HG03060 (cell line): ENCODE results near the gene DOCK4.
"Not testable (repeated sequence)": the region's sequence is repeated elsewhere in the genome, so short reads cannot be mapped to it uniquely, and the experiment has no call there.

Experiments
- ATAC-seq: cut with Tn5 transposase; IDR thresholded peaks from one replicate; pipeline ENCODE4 v1.9.1; 2021; ENCODE audit warnings: low read depth, moderate number of reproducible peaks; ENCODE audit not compliant: unreplicated experiment

DOCK4 gene

DNA sequence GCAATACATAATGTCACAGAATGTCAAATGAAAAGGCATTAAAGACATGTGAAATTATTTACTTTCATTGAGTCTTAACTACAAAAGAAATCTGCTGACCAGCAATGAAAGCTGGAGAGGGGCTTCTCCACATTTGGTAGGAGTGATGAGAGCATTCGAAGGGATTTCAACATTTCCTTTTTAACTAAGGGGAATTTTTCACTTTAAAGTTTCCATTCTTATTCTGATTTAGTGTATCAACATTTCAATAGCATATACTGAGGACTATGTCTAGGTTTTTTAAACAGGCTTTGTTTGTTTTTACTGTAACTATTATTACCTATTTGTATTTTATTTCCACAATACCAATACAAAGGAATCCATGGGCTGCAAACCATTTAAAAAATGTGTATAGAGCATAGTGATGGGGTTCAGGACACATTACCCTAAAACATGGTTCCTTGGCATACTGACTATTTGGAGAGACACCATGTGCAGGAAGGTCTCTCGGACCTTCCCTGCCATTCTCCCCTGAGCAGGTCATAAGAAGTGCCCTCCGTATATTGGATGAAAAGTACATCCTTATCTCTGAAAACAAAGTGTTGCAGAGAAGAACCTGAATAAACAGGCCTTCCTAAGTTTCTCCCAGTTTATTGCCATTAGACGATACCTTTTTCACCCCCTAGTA is 278.7 kb downstream of the DOCK4 start:
- ATAC-seq: no peak

DNA sequence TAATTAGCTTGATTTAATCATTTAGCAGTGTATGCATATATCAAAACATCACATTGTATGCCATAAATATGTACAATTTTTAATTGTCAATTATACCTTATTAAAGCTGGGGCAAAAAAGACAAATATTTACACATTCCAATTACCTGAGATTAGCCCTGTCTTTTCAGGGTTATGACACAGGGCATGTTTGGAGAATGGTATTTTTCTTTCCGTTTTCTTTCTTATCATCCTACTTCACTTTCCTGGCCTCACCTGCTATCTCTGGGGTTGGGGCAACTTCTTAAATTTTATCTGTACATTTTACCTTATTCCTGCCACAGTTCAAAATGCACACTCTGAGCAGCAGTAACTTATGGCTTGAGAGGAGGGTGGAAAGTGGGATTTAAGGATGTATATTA is 285.9 kb downstream of the DOCK4 start:
- ATAC-seq: no peak

DNA sequence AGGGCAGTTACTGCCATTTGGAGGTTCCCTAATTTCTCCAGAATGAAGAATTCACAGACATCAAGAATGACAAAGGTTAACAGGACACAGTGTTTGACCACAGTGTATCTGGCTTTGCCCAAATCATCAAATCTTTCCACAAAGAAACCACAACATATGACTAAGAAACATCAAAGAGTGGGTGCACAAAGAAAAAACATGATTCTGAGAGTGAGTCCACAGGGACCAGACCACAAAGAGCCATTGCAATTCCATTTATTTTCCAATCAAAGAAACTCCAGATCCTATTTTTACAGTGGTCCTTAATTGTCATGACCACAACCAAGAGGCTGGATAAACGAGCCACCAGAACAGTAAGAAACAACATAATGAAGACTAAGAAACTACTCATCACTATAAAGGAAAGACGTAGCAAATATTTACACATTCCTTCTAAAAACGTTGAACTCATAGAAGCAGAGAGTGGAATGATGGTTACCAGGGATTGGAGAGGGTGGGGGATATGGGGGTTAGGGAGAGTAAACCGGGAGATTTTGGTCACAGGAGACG is 286.5 kb downstream of the DOCK4 start:
- no peak for ATAC-seq

DNA sequence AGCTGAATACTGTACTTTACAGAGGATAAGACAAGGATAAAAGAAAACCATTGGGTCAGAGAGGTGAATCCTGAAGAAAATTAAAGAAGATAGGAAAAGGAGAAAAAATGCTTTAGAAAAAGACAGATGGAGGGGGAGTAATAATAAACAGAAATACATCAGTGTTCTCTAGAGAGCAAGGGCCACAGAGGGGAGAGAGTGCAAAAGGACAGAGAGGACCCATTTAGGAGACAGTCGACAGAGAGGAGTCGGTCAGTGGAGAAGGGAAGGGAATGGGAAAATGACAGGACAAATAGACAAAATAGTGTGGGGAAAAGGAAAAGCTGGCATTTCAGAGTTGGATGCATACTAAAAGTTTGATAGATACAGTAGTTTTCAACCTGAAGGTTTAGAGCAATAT is 287.0 kb downstream of the DOCK4 start:
- no peak for ATAC-seq

DNA sequence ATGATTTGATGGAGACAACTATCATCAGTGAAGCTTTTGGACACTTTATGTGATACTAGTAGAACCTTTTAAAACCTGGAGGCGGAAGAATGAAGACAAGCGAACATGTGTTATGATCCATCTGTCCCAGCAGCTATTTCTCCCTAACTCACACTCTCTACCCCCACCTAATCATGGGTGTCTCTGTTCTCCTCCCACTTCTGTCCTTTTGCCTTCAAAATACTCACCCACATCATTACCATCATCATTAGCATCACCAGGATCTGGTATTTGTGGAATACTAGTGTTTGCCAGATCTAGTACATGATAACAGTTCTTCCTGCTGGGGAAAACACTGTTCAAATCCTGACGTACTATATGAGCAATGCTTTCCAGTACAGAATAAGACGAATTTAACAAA is 287.7 kb downstream of the DOCK4 start:
- no peak for ATAC-seq

DNA sequence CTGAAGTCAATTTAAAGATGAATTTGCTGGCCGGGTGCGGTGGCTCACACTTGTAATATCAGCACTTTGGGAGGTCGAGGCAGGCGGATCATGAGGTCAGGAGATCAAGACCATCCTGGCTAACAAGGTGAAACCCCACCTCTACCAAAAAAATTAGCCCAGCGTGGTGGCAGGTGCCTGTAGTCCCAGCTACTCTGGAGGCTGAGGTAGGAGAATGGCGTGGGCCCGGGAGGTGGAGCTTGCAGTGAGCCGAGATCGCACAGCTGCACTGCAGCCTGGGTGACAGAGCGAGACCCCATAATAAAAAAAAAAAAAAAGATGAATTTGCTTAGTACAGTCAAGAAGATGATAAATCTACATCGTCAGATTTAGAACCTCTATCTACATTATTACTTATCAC is 288.8 kb downstream of the DOCK4 start:
- ATAC-seq: not testable (repeated sequence)

DNA sequence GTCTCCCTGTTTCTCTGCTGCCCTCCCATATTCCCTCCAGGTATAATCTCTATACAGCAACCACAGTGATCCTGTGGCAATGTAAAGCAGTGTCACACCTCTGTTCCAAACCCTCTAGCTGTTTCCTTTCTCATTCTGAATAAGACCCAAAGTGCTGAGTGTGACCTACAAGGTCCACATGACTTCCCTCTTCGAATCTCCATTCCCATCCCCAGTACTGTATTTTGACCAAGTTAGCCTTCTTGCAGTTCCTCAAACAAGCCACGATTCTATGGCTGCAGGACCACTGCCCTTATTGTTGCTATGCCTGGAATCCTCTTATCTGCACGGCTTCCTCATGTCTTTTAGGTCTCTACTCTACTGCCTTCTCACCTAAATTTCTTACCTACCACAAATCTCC is 291.9 kb downstream of the DOCK4 start:
- ATAC-seq: no peak

DNA sequence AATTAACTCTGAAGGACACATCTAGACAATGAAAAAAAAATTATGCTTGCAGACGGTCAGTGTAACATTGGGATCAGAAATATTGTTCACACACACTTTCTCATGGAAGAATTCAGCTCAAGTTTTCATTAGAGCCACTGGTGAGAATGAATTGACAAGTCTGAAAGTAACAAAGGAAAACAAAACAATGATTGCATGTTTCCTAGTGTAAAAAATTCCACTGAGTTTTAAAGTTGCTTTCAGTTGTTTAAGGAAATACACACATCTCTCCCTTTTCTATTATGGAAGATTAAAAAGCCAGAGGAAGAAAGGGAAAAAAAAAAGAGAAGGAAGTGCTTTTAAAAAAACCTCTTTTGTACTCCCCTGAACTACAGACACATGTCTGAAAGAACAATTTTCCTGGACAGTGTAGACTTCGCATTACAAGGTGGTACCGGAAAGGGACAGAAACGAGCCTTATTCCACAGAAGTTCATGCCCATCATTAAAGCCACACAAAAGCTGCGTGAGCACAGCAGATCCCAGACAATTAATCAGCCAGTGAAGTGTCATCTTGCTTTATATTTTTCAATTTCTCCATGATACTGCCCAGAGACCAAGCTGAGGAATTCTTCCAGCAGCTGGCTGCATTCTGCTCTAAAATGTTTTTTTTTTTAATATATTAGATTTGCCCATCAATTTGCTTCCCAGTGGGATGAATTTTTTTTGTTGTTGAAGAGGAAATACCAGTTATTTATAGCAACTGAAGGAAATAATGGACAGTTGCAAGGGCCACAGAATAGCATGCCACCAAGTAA is 294.8 kb downstream of the DOCK4 start:
- ATAC-seq: no peak

DNA sequence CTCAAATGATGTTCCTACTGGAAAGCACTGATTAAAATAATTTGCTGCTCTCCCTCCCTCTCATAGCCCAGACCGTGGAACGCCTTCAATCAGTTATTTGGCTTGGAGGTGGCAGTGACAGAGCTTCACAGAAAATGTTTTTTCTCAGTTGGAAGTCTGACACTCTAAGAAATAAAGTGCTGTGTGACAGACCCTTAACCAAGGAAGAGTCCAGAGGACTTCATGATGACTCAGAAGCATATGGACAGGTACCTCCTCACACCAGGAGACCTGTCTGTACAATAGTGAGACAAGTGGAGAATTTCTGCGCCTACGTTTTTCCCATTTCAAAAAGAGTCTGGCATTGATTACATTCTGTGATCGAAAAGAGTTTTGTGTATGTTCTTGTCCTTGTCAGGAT is 295.5 kb downstream of the DOCK4 start:
- ATAC-seq: no peak

DNA sequence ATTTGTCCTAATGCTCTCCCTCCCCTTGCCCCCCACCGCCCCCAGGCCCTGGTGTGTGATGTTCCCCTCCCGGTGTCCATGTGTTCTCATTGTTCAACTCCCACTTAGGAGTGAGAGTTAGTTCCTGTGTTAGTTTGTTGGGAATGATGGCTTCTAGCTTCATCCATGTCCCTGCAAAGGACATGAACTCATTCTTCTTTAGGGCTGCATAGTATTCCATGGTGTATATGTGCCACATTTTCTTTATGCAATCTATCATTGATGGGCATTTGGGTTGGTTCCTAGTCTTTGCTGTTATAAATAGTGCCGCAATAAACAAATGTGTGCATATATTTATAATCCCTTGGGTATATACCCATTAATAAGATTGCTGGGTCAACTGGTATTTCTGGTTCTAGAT is 297.5 kb downstream of the DOCK4 start:
- not testable (repeated sequence) for ATAC-seq

DNA sequence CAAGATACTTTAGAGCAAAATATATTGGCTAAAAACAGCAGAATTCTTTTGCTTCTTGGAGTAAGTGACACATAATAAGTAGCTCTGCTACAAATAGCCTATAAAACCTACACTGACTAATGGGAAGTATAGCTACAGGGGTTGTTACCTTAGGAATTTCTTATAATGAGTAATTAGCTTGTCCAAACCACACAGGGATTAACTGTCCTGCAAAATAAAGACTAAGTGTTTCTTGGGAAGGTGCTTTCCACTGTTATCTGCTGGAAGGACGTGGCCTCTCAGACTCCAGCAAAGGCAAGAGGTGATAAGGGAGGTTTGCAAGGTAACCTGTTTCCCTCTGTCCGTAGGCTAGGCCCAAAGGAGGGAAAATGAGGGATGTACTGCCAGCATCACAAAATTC is 302.4 kb downstream of the DOCK4 start:
- ATAC-seq: no peak

DNA sequence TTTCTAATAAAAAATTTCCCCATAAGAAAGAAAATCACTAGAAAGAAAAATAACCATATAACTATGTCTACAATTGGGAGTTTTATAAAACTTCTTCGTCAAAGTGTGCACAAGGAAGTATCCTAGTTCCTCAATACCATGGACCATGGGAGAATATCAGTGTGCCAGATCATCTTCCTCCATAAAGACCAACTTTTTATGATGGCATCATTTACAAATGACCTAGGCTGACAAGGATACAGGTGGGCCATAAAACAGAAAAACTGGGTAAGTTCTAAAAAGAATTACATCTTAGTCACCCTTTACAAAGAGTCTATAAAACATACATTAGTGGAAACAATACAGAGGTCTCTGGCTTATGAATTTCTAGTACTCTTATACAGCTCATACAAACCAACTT is 303.2 kb downstream of the DOCK4 start:
- no peak for ATAC-seq

DNA sequence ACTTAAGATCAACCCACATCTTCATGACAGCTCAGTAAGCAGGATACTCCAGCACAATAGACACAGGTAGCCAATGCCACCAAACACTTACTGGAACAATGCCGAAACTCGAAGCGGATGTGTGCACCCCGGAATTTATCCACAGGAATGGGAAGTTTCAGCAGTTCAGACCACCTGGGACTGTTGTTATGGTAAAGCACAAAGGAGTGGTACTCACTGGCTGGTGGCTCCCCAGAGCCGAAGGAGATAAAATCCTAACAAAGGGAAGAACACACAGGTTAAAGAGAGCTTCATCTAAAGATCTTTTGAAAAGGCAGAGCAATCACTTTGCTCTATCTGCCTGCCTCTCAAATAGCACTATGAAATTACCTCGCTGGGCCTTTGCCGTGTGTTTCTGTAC is 305.9 kb downstream of the DOCK4 start:
- ATAC-seq: no peak

DNA sequence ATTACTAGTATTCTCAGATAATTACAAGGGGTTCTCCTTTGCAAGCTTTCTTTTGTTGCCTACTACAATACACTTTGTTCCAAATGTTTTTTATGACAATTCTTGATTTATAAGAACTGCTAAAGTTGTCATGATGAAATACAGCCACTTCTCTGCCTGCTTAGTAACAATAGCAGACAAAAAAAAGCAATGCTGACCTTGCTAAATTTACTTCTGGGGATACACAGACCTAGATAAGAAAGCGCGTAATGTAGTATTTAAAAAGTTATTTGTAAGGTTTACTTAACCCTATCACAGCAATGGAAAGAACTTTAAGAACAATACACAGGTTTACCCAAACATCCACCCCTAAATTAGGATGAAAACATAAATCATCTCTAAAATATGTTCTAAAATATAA is 311.1 kb downstream of the DOCK4 start:
- no peak for ATAC-seq

DNA sequence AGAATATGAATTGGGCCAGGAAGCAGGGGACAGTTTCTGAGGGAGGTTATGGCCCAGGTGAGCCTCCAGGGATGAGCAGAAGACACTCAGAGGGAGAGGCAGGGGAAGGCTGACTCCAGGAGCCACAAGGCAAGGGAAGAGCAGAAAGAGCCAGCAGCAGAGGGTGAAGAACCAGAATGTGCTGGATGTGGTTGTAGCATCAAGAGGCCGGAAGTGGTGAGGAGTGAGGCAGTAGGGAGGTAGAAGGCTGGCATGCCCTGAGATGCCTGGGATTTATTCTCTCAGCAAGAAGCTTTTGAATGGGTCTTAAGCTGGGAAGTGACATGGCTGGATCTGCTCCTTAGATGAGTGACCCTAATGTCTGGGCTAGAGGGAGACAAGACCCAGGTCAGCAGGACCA is 311.7 kb downstream of the DOCK4 start:
- no peak for ATAC-seq

DNA sequence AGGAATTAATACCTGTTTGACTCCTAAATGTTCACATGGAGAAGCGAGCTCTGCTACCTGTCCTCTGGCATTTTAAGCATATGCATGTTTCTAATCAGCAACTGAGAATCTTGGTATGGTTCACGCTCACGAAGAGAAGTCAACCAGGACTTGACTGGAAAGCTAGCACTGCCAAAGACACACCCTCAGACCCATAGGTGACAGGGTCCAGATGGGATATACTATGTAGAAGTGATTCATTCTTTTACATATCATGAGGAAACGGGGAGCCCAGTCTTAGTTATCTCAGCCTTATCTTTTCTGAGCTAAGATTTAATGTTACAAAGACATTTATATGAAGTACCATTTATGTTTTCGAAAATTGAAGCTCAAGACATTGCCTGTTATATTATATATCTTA is 313.0 kb downstream of the DOCK4 start:
- ATAC-seq: no peak

DNA sequence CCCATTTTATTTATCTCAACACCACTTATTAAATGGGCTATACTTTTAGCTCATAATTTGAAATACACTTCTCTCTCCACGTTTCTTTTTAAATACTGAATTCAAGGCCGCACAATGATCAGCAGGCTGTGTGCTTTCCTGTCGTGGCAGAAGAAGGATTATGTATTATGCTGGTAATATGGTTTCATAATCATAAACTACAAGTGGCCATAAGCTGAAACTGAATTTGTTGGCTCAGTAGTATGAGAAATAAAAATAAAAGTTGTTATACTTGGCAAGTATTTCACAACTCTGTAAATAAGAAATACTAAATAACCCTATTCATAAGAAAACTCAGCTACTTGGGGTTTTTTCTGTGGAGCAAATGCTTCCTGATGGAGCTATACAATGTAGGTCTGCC is 313.6 kb downstream of the DOCK4 start:
- no peak for ATAC-seq

DNA sequence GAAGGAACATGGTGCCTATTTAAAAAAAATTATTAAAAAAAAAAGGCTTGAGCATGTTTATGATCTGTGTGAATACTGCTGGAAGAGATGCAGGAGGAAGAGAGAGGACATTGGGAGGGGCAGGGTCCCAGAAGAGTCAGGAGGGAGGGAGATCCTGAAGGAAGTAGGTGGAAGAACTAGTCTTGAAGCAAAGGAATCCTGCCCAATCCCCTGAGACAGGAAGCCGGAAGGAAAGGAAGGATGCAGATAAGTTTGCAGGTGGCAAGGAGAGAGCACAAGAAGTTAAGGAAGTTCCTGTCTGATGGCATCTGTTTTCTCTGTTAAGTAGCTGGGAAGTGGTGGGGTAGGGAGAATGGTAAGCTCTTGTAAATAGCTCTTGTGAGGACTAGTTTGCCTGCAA is 318.5 kb downstream of the DOCK4 start:
- ATAC-seq: no peak

DNA sequence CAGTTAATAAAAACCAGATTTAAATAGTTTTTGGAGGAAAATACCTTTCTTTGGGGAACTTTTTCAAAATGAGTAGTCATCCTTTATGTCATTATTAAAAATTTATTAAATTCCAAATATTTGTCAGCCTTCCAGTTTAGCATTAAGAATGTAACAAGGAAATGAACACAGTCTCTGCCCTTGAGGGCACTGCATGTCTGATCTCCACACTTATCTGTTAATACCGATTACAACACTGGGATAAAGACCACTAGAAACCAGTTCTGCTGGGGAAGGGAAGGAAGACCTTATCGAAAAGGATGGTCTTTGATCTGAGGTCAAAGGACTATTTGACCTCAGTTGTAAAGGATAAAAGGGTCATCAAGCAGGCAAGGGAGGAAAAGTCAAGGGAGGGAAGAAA is 320.0 kb downstream of the DOCK4 start:
- ATAC-seq: no peak

DNA sequence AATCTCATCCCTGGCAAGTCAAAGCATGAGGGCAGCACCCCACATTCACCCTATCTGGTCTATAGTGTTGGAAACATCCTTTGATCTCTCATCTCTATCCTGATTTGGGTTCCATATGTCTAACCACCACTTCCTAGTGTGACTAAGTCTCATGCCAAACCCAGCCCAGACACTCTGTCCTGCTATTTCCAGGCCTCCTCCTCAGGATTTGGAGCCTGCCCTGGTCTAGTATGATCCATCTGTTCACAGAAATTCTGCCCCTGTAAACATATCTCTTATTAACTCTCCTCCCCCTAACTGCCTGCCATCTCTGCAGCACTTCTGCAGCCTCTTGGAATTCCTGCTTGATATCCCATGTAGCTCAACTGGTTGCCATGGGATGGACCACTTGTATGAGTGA is 323.0 kb downstream of the DOCK4 start:
- no peak for ATAC-seq

DNA sequence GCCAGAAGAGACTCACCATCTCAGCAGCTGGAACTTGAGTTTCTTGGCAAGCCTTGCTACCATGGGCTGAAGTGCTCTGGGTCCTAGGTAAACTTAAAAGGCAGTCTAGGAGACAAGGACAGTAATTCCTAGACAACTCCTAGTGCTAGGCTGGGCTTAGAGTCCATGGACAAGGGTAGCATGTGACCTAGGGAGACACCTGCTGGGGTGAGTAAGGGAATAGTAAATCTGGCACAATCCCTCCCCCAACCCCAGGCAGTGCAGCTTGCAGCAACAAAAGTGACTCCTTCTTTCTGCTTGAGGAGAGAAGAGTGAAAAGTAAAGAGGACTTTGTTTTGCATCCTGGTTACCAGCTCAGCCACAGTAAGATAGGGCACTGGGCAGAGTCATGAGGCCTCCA is 327.4 kb downstream of the DOCK4 start:
- ATAC-seq: no peak

DNA sequence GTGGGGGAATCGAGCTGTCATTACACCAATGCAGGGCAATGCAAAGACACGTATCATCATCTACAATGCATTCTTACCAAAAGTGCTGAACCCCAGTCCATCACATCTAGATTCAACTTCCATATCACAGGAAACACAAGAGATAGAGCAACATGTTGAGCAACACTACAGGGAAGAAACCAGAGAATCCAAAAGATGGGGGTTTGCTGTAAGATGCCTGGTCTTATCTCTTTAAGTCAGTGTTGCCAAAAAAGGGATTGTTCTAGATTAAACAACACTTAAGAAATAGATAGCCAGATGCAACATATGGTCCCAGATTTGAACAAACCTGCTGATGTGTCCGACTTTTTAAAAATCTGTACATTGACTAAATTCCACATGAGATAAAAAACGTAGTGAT is 328.3 kb downstream of the DOCK4 start:
- no peak for ATAC-seq
